Measurements from ENCODE around the gene PLEKHA5. TPM values are rescaled to one million over a fixed set of nuclear protein-coding genes. Genes with fewer than 3 reads are reported as not detected.

PLEKHA5 gene
- total and polyA plus RNA-seq, 4 experiments from 2014 or later, result 0.43 to 15.9 (median 13.3) TPM

DNA sequence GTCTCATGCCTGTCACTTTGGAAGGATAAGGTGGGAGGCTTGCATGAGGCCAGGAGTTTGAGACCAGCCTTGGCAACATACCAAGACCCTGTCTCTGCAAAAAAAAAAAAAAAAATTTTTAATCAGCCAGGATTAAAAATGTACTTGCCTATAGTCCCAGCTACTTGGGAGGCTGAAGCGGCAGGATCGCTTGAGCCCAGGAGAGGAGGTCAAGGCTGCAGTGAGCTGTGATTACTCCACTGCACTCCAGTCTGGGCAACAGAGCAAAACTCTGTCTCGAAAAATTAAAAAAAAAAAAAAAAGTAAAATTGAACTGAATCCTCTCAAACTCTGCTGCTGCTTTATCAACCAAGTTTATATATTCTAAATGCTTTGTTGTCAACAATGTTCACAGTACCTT, 181.6 kb downstream of the PLEKHA5 start:
- Mint-ChIP-seq H3K9me3 (peaks cover 0 to 2% (median 0%) of the 10 kb centered on the region in 8 donors), H3K4me1 (peaks cover 0 to 2% (median 0%) of the 10 kb centered on the region in 4 donors), H3K27me3 (no peaks in the 10 kb centered on the region), H3K27ac (no peak overlapping the region), H3K4me3 (no peak overlapping the region), H3K36me3 (peaks cover 2 to 5% of the 10 kb centered on the region in 2 donors)
- no peaks in the 10 kb centered on the region for H3K4me1 ChIP-seq (ENCODE audit: insufficient read depth, low read length)
- intact Hi-C loops (cut with micrococcal nuclease), result no loop called here
- CTCF ChIA-PET (ENCODE audit: partially characterized antibody), result no interaction called here
- H3K27ac ChIP-seq (ENCODE audit: low read depth, low read length), result no peak overlapping the region
- no peaks in the 10 kb centered on the region for H3K9me3 ChIP-seq (ENCODE audit: control insufficient read depth in 1 of 2, low read length in 2 of 2)
- no peak for DNase-seq
- POLR2A ChIA-PET (ENCODE audit: partially characterized antibody), result no interaction called here
- H3K4me3 ChIP-seq (ENCODE audit: low read length in 2 of 2), result no peak overlapping the region
- H3K27me3 ChIP-seq (ENCODE audit: insufficient read depth, low read length), result no peaks in the 10 kb centered on the region
- no peaks in the 10 kb centered on the region for H3K36me3 ChIP-seq (ENCODE audit: insufficient read depth, low read length)

DNA sequence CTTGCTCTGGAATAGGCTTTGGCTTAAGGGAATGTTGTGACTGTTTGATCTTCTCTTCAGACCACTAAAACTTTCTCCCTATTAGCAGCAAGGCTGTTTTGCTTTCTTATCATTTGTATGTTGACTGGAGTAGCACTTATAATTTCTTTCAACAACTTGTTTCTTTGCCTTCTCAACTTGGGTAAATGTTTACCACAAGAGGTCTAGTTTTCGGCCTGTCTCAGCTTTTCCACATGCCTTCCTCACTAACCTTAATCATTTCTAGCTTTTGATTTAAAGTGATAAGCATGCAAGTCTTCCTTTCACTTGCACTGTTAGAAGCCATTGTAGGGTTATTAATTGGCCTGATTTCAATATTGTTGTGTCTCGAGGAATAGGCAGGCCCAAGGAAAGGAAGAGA, 183.1 kb downstream of the PLEKHA5 start:
- POLR2A ChIA-PET (ENCODE audit: partially characterized antibody), result no interaction called here
- intact Hi-C loops (cut with micrococcal nuclease), result no loop called here

DNA sequence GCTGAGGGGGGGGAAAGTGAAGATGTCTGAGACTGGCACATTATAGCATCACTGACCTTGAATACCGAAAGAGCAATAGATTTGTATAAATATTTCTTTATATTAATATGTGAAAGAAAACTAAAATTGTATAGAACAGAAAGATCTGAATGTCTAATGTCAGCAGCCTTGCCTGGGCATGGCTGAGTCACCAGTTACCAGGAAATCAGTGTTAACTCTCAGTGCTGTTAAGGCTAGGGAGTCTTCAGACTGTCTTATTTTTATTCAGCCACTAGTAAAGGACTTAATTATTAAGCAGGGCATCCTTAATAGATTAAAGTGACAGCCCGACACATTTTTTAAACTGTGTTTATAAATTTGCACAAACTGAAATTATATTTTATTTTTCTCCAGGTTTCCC, 186.9 kb downstream of the PLEKHA5 start:
- H3K9me3 ChIP-seq (ENCODE audit: control insufficient read depth in 1 of 2, low read length in 2 of 2), result no peaks in the 10 kb centered on the region
- CTCF ChIA-PET (ENCODE audit: partially characterized antibody), result no interaction called here
- H3K27me3 Mint-ChIP-seq, result no peaks in the 10 kb centered on the region
- no peak overlapping the region for H3K27ac Mint-ChIP-seq
- H3K4me3 ChIP-seq (ENCODE audit: low read length in 2 of 2), result no peak overlapping the region
- H3K4me1 ChIP-seq (ENCODE audit: insufficient read depth, low read length), result no peaks in the 10 kb centered on the region
- intact Hi-C loops (cut with micrococcal nuclease), result no loop called here
- DNase-seq, result no peak
- H3K36me3 ChIP-seq (ENCODE audit: insufficient read depth, low read length), result no peaks in the 10 kb centered on the region
- POLR2A ChIA-PET (ENCODE audit: partially characterized antibody), result no interaction called here
- no peak overlapping the region for H3K27ac ChIP-seq (ENCODE audit: low read depth, low read length)
- no peak overlapping the region for H3K4me3 Mint-ChIP-seq
- H3K9me3 Mint-ChIP-seq, result no peaks in the 10 kb centered on the region
- H3K27me3 ChIP-seq (ENCODE audit: insufficient read depth, low read length), result no peaks in the 10 kb centered on the region
- H3K36me3 Mint-ChIP-seq, result no peaks in the 10 kb centered on the region
- peaks cover 0 to 2% (median 0%) of the 10 kb centered on the region in 4 donors for H3K4me1 Mint-ChIP-seq

More for the DNA sequence above, 183.1 kb downstream of the PLEKHA5 start:
- no peaks in the 10 kb centered on the region for H3K27me3 Mint-ChIP-seq
- H3K36me3 ChIP-seq (ENCODE audit: insufficient read depth, low read length), result no peaks in the 10 kb centered on the region
- H3K9me3 ChIP-seq (ENCODE audit: control insufficient read depth in 1 of 2, low read length in 2 of 2), result no peaks in the 10 kb centered on the region
- no peaks in the 10 kb centered on the region for H3K4me1 ChIP-seq (ENCODE audit: insufficient read depth, low read length)
- no peaks in the 10 kb centered on the region for H3K9me3 Mint-ChIP-seq
- no peaks in the 10 kb centered on the region for H3K36me3 Mint-ChIP-seq
- no peak overlapping the region for H3K4me3 ChIP-seq (ENCODE audit: low read length in 2 of 2)
- no peak overlapping the region for H3K27ac Mint-ChIP-seq
- no peak for DNase-seq
- H3K4me1 Mint-ChIP-seq, result peaks cover 0 to 2% (median 0%) of the 10 kb centered on the region in 4 donors
- H3K27ac ChIP-seq (ENCODE audit: low read depth, low read length), result no peak overlapping the region
- no peaks in the 10 kb centered on the region for H3K27me3 ChIP-seq (ENCODE audit: insufficient read depth, low read length)
- CTCF ChIA-PET (ENCODE audit: partially characterized antibody), result interaction anchor here (1.5 kb wide), 1 partner anchor 13 kb away, joined by 3 read pairs; no protein-coding TSS in a partner anchor
- H3K4me3 Mint-ChIP-seq, result no peak overlapping the region

DNA sequence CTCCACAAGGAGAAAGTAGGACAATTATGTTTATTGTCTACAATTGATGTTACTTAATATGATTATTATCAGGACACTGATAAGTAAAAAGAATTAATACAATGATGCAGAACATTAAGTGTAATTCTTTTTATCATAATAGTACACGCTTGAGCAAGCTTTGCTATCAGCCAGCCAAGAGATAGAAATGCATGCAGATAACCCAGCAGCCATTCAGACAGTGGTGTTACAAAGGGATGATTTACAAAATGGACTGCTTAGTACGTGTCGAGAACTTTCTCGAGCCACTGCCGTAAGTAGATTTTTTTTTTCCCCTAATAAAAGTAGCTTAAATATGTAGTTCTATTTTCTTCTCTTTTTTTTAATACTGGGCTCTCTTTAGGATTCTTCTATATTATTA, 192.8 kb downstream of the PLEKHA5 start:
- CTCF ChIA-PET (ENCODE audit: partially characterized antibody), result interaction anchor here (1.5 kb wide), 1 partner anchor 34 kb away, joined by 3 read pairs; no protein-coding TSS in a partner anchor
- POLR2A ChIA-PET (ENCODE audit: partially characterized antibody), result no interaction called here
- H3K9me3 Mint-ChIP-seq, result peaks cover 0 to 5% (median 0%) of the 10 kb centered on the region in 8 donors

DNA sequence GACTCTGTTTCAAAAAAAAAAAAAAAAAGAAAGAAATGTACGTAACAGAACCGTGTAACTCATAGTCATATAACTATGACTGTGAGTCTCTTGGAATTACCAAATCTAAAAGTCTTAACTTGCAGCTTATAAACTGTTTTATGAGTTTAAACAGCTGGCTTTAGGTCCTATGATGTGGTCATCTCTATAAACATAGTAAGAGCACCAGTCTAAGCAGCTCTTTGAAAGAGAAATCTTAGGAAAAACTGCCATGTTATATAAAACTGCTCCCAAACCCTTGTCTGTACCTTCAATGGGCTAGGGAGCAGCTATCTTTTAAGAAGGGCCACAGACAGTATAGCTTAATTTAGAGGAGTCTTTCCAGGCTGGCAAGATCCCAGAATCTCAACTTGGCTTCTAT, 194.3 kb downstream of the PLEKHA5 start:
- no peaks in the 10 kb centered on the region for H3K27me3 Mint-ChIP-seq
- Histone ChIP-seq H3K27me3 (ENCODE audit: insufficient read depth, low read length) (no peaks in the 10 kb centered on the region), H3K4me1 (ENCODE audit: insufficient read depth, low read length) (no peaks in the 10 kb centered on the region), H3K36me3 (ENCODE audit: insufficient read depth, low read length) (no peaks in the 10 kb centered on the region), H3K9me3 (ENCODE audit: control insufficient read depth in 1 of 2, low read length in 2 of 2) (no peaks in the 10 kb centered on the region), H3K27ac (ENCODE audit: low read depth, low read length) (no peak overlapping the region), H3K4me3 (ENCODE audit: low read length in 2 of 2) (no peak overlapping the region)
- ChIA-PET CTCF (ENCODE audit: partially characterized antibody) (no interaction called here), POLR2A (ENCODE audit: partially characterized antibody) (no interaction called here)
- H3K4me3 Mint-ChIP-seq, result no peak overlapping the region
- no peaks in the 10 kb centered on the region for H3K4me1 Mint-ChIP-seq
- peaks cover 20 to 34% of the 10 kb centered on the region in 2 donors for H3K36me3 Mint-ChIP-seq
- H3K9me3 Mint-ChIP-seq, result peaks cover 0 to 9% (median under 1%) of the 10 kb centered on the region in 8 donors
- no peak overlapping the region for H3K27ac Mint-ChIP-seq
- intact Hi-C loops (cut with micrococcal nuclease), result no loop called here
- DNase-seq, result no peak

More for the DNA sequence above, 192.8 kb downstream of the PLEKHA5 start:
- no peaks in the 10 kb centered on the region for H3K36me3 ChIP-seq (ENCODE audit: insufficient read depth, low read length)
- intact Hi-C loops (cut with micrococcal nuclease), result no loop called here
- H3K4me3 Mint-ChIP-seq, result no peak overlapping the region
- H3K27ac Mint-ChIP-seq, result no peak overlapping the region
- no peak for DNase-seq
- no peaks in the 10 kb centered on the region for H3K4me1 ChIP-seq (ENCODE audit: insufficient read depth, low read length)
- no peaks in the 10 kb centered on the region for H3K27me3 ChIP-seq (ENCODE audit: insufficient read depth, low read length)
- H3K4me1 Mint-ChIP-seq, result no peaks in the 10 kb centered on the region
- H3K36me3 Mint-ChIP-seq, result peaks cover 14 to 23% of the 10 kb centered on the region in 2 donors
- no peaks in the 10 kb centered on the region for H3K9me3 ChIP-seq (ENCODE audit: control insufficient read depth in 1 of 2, low read length in 2 of 2)
- no peak overlapping the region for H3K4me3 ChIP-seq (ENCODE audit: low read length in 2 of 2)
- no peak overlapping the region for H3K27ac ChIP-seq (ENCODE audit: low read depth, low read length)
- H3K27me3 Mint-ChIP-seq, result no peaks in the 10 kb centered on the region

DNA sequence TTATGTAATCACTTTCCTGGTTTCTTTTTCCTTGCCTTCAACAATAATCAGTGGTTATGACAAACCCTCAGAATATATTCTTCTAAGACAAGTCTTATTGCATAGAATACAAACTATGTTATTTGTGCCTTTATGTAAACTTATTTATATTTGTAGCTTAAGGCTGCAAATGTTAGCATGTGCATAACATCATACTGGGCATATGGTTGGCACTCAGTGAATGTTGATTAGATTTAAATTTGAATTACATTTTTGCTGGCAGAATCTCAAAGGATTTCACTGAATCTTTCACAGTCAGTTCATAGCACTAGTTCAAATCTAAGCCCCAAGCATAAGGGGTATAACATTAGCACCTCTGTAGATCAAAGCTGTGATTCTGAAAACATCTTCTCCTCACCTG, 196.6 kb downstream of the PLEKHA5 start:
- no peak overlapping the region for H3K4me3 ChIP-seq (ENCODE audit: low read length in 2 of 2)
- H3K27ac Mint-ChIP-seq, result no peak overlapping the region
- POLR2A ChIA-PET (ENCODE audit: partially characterized antibody), result no interaction called here
- no peaks in the 10 kb centered on the region for H3K4me1 ChIP-seq (ENCODE audit: insufficient read depth, low read length)
- intact Hi-C loops (cut with micrococcal nuclease), result no loop called here
- H3K36me3 ChIP-seq (ENCODE audit: insufficient read depth, low read length), result no peaks in the 10 kb centered on the region
- CTCF ChIA-PET (ENCODE audit: partially characterized antibody), result no interaction called here
- no peak for DNase-seq
- H3K4me3 Mint-ChIP-seq, result no peak overlapping the region
- H3K36me3 Mint-ChIP-seq, result peaks cover 20 to 34% of the 10 kb centered on the region in 2 donors
- no peaks in the 10 kb centered on the region for H3K4me1 Mint-ChIP-seq
- H3K27me3 Mint-ChIP-seq, result no peaks in the 10 kb centered on the region
- H3K9me3 ChIP-seq (ENCODE audit: control insufficient read depth in 1 of 2, low read length in 2 of 2), result no peaks in the 10 kb centered on the region
- H3K9me3 Mint-ChIP-seq, result peaks cover 0 to 9% (median under 1%) of the 10 kb centered on the region in 8 donors
- H3K27me3 ChIP-seq (ENCODE audit: insufficient read depth, low read length), result no peaks in the 10 kb centered on the region
- no peak overlapping the region for H3K27ac ChIP-seq (ENCODE audit: low read depth, low read length)

DNA sequence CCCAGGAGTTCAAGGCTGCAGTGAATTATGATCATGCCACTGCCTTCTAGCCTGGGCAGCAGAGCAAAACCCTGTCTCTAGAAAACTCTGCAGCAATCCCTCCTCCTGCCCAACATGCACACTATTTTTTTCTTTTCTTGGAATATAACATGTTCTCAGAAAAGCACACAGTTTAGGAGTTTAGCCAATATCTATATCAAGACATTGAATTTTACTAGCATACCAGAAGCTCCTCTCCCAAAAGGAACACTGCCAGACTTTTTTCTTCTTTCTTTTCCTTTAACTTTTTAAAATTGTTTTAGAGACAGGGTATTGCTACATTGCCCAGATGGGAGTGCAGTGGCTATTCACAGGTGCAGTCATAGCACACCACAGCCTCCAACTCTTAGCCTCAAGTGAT, 202.7 kb downstream of the PLEKHA5 start:
- no peak overlapping the region for H3K27ac ChIP-seq (ENCODE audit: low read depth, low read length)
- no peaks in the 10 kb centered on the region for H3K36me3 ChIP-seq (ENCODE audit: insufficient read depth, low read length)
- Mint-ChIP-seq H3K27me3 (no peaks in the 10 kb centered on the region), H3K4me1 (no peaks in the 10 kb centered on the region), H3K4me3 (no peak overlapping the region), H3K9me3 (peaks cover 0 to 5% (median 0%) of the 10 kb centered on the region in 8 donors), H3K27ac (no peak overlapping the region), H3K36me3 (peaks cover 10 to 13% of the 10 kb centered on the region in 2 donors)
- no peak overlapping the region for H3K4me3 ChIP-seq (ENCODE audit: low read length in 2 of 2)
- DNase-seq, result no peak
- H3K27me3 ChIP-seq (ENCODE audit: insufficient read depth, low read length), result no peaks in the 10 kb centered on the region
- no peaks in the 10 kb centered on the region for H3K4me1 ChIP-seq (ENCODE audit: insufficient read depth, low read length)
- intact Hi-C loops (cut with micrococcal nuclease), result no loop called here
- CTCF ChIA-PET (ENCODE audit: partially characterized antibody), result no interaction called here
- POLR2A ChIA-PET (ENCODE audit: partially characterized antibody), result no interaction called here
- no peaks in the 10 kb centered on the region for H3K9me3 ChIP-seq (ENCODE audit: control insufficient read depth in 1 of 2, low read length in 2 of 2)

DNA sequence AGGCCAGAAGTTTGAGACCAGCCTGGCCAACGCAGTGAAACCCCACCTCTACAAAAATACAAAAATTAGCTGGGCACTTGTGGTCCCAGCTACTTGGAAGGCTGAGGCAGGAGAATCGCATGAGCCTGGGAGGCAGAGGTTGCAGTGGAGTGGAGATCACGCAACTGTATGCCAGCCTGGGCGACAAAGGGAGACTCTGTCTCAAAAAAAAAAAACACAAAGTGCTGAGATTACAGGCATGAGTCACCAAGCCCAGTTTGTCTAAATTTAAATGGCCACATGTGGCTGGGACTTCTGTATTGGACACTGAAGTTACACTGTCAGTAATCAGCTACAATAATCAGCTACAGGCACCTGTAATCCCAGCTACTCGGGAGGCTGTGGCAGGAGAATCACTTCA, 208.9 kb downstream of the PLEKHA5 start:
- no peaks in the 10 kb centered on the region for H3K36me3 ChIP-seq (ENCODE audit: insufficient read depth, low read length)
- no peaks in the 10 kb centered on the region for H3K27me3 ChIP-seq (ENCODE audit: insufficient read depth, low read length)
- POLR2A ChIA-PET (ENCODE audit: partially characterized antibody), result no interaction called here
- Mint-ChIP-seq H3K27me3 (no peaks in the 10 kb centered on the region), H3K36me3 (peaks cover 9 to 17% of the 10 kb centered on the region in 2 donors), H3K4me1 (no peaks in the 10 kb centered on the region), H3K27ac (no peak overlapping the region), H3K4me3 (no peak overlapping the region), H3K9me3 (peaks cover 0 to 4% (median 0%) of the 10 kb centered on the region in 8 donors)
- intact Hi-C loops (cut with micrococcal nuclease), result no loop called here
- no peaks in the 10 kb centered on the region for H3K4me1 ChIP-seq (ENCODE audit: insufficient read depth, low read length)
- no peak for DNase-seq
- no peak overlapping the region for H3K27ac ChIP-seq (ENCODE audit: low read depth, low read length)
- H3K9me3 ChIP-seq (ENCODE audit: control insufficient read depth in 1 of 2, low read length in 2 of 2), result no peaks in the 10 kb centered on the region
- H3K4me3 ChIP-seq (ENCODE audit: low read length in 2 of 2), result no peak overlapping the region
- CTCF ChIA-PET (ENCODE audit: partially characterized antibody), result no interaction called here

Measured in CD4-positive, alpha-beta memory T cell (primary cell).